HepG2 (cell line): ENCODE measurements around the gene SLC22A31. TPM values are rescaled to one million over a fixed set of nuclear protein-coding genes. Genes with fewer than 3 reads are reported as not detected.

ENCODE experiments used
- AHR ChIP-seq: IDR thresholded peaks from 2 replicates; pipeline ENCODE4 v1.6.1; 2018; ENCODE audit warnings: missing genetic modification reagents, missing compliant biosample characterization
- DMAP1 ChIP-seq: IDR thresholded peaks from 2 replicates; pipeline ENCODE4 v1.6.1; 2016
- MLX ChIP-seq: IDR thresholded peaks from 2 replicates; pipeline ENCODE4 v1.6.1; 2016
- MLXIP ChIP-seq: sonication (generic); formaldehyde crosslinking; IDR thresholded peaks from 2 replicates; pipeline ENCODE4 v1.9.0; 2021; ENCODE audit warnings: missing genetic modification reagents, borderline replicate concordance
- NAIF1 ChIP-seq: sonication (generic); formaldehyde crosslinking; IDR thresholded peaks from 2 replicates; pipeline ENCODE4 v1.5.0; 2020; ENCODE audit warnings: mild to moderate bottlenecking, missing genetic modification reagents, borderline replicate concordance
- NBN ChIP-seq: fragments of 450-650 bp; conservative IDR thresholded peaks from 2 replicates; pipeline ENCODE4 v1.6.1; 2017
- NFKB2 ChIP-seq: sonication (generic); formaldehyde crosslinking; IDR thresholded peaks from 2 replicates; pipeline ENCODE4 v1.4.0; 2020; ENCODE audit warnings: missing genetic modification reagents, borderline replicate concordance
- PTBP1 ChIP-seq: fragments of 200-400 bp; formaldehyde crosslinking; IDR thresholded peaks from 2 replicates; pipeline ENCODE4 v1.6.1; 2018; ENCODE audit warnings: low read length, low read depth; ENCODE audit not compliant: poor library complexity, severe bottlenecking
- RARG ChIP-seq: sonication (generic); formaldehyde crosslinking; IDR thresholded peaks from 2 replicates; pipeline ENCODE4 v1.4.0; 2020; ENCODE audit warnings: low read depth, mild to moderate bottlenecking, missing genetic modification reagents
- ZBTB43 ChIP-seq: sonication (generic); formaldehyde crosslinking; conservative IDR thresholded peaks from 2 replicates; pipeline ENCODE4 v1.4.0; 2020; ENCODE audit warnings: missing genetic modification reagents
- ZKSCAN1 ChIP-seq: fragments of 150-350 bp; IDR thresholded peaks from 2 replicates; pipeline ENCODE4 v1.6.1; 2014; ENCODE audit warnings: low read length
- ZNF225 ChIP-seq: sonication (generic); formaldehyde crosslinking; IDR thresholded peaks from 2 replicates; pipeline ENCODE4 v1.4.0; 2020; ENCODE audit warnings: mild to moderate bottlenecking, missing genetic modification reagents
- ZNF264 ChIP-seq: sonication (generic); formaldehyde crosslinking; IDR thresholded peaks from 2 replicates; pipeline ENCODE4 v1.4.0; 2020; ENCODE audit warnings: missing genetic modification reagents
- ZNF567 ChIP-seq: sonication (generic); formaldehyde crosslinking; IDR thresholded peaks from 2 replicates; pipeline ENCODE4 v1.8.1; 2023; ENCODE audit warnings: mild to moderate bottlenecking, missing genetic modification reagents, borderline replicate concordance
- polyA plus RNA-seq, 8 experiments: library from polyadenylated mRNA; depleted of rRNA in 3 of 8; stranded (reverse) in 7 of 8; unstranded in 1 of 8; fragments of >200 nt; fragmentation: Illumina TruSeq in 4 of 8; extraction: Trizol in 4 of 8; gene quantifications; 2 replicates each; pipeline versions ENCODE4 v1.2.1 to v1.2.3, GENCODE V29; 2011 to 2016; ENCODE audit warnings: low read depth in 4 of 8, missing spikeins in 1 of 8, mixed read lengths in 1 of 8; ENCODE audit not compliant: insufficient read depth in 1 of 8
- total RNA-seq, 5 experiments: library from RNA; depleted of rRNA; stranded (reverse); fragments of >200 nt; fragmentation: Illumina TruSeq; extraction: Trizol; gene quantifications; 2 replicates each; pipeline ENCODE4 v1.2.3, GENCODE V29; 2016; ENCODE audit warnings: low read depth in 1 of 5
- TF ChIP-seq, protein P1 (sequence below): sonication (generic); formaldehyde crosslinking; IDR thresholded peaks from 2 replicates; pipeline ENCODE4 v1.4.0; 2020; ENCODE audit warnings: mild to moderate bottlenecking, missing genetic modification reagents
- TF ChIP-seq, protein P2 (sequence below): sonication (generic); formaldehyde crosslinking; IDR thresholded peaks from 2 replicates; pipeline ENCODE4 v1.5.0; 2020; ENCODE audit warnings: mild to moderate bottlenecking, missing genetic modification reagents, moderate library complexity

The SLC22A31 gene
- total and polyA plus RNA-seq, 2 of the 13 experiments (the other 11 are each of a cell fraction or from before 2014, with no cell fraction given): 67.3 to 83.3 TPM

DNA sequence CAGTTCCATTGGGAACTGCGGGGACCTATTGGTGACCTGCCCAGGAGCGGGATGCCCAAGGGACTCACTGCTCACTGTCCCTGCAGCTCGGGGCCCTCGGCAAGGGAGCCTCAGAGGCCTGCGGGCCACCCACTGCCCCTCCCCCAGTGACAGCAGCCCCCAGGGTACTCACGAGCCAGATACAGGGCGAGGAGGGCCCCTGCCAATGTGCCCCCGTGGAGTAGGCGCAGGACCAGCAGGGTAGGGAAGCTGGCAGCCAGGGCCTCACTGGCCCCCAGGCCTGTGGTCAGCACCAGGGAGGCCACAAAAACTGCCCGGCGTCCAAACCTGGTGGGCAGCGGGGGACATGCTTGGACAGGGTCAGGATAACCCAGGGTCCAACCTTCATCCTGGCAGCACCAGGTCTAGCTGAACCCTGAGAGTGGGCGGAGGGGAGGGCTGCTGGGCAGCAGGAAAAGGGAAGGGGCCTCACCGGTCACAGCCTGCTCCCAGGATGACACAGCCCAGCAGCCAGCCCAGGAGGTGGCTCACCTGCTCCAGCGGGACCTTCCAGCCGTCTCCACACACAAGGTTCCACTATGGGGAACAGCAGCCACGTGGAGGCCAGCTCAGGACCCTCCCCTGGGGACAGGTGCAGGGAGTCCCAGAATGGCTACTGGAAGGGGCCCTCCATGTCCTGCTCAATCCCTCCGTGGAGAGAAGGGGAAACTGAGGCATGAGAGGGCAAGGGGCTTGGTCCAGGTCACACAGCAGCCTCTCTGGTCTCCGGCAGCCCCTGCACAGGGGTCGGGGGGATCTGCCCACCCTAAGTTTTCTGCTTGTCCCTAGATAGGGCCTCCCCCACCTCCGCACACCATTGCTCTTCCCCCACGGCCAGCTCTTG is 855 bp downstream of the SLC22A31 start (continued):
- TF ChIP-seq MLX (CRISPR knock-in tag): no peak
- no peak for TF ChIP-seq ZNF264 (CRISPR knock-in tag)
- TF ChIP-seq PTBP1: no peak
- TF ChIP-seq DMAP1 (CRISPR knock-in tag): no peak
- TF ChIP-seq ZBTB43: 0 out of 2 replicates have a peak, but pooled peaks have one; percentile 40
- TF ChIP-seq, protein P1, sequence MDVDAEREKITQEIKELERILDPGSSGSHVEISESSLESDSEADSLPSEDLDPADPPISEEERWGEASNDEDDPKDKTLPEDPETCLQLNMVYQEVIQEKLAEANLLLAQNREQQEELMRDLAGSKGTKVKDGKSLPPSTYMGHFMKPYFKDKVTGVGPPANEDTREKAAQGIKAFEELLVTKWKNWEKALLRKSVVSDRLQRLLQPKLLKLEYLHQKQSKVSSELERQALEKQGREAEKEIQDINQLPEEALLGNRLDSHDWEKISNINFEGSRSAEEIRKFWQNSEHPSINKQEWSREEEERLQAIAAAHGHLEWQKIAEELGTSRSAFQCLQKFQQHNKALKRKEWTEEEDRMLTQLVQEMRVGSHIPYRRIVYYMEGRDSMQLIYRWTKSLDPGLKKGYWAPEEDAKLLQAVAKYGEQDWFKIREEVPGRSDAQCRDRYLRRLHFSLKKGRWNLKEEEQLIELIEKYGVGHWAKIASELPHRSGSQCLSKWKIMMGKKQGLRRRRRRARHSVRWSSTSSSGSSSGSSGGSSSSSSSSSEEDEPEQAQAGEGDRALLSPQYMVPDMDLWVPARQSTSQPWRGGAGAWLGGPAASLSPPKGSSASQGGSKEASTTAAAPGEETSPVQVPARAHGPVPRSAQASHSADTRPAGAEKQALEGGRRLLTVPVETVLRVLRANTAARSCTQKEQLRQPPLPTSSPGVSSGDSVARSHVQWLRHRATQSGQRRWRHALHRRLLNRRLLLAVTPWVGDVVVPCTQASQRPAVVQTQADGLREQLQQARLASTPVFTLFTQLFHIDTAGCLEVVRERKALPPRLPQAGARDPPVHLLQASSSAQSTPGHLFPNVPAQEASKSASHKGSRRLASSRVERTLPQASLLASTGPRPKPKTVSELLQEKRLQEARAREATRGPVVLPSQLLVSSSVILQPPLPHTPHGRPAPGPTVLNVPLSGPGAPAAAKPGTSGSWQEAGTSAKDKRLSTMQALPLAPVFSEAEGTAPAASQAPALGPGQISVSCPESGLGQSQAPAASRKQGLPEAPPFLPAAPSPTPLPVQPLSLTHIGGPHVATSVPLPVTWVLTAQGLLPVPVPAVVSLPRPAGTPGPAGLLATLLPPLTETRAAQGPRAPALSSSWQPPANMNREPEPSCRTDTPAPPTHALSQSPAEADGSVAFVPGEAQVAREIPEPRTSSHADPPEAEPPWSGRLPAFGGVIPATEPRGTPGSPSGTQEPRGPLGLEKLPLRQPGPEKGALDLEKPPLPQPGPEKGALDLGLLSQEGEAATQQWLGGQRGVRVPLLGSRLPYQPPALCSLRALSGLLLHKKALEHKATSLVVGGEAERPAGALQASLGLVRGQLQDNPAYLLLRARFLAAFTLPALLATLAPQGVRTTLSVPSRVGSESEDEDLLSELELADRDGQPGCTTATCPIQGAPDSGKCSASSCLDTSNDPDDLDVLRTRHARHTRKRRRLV: no peak
- TF ChIP-seq, protein P2, sequence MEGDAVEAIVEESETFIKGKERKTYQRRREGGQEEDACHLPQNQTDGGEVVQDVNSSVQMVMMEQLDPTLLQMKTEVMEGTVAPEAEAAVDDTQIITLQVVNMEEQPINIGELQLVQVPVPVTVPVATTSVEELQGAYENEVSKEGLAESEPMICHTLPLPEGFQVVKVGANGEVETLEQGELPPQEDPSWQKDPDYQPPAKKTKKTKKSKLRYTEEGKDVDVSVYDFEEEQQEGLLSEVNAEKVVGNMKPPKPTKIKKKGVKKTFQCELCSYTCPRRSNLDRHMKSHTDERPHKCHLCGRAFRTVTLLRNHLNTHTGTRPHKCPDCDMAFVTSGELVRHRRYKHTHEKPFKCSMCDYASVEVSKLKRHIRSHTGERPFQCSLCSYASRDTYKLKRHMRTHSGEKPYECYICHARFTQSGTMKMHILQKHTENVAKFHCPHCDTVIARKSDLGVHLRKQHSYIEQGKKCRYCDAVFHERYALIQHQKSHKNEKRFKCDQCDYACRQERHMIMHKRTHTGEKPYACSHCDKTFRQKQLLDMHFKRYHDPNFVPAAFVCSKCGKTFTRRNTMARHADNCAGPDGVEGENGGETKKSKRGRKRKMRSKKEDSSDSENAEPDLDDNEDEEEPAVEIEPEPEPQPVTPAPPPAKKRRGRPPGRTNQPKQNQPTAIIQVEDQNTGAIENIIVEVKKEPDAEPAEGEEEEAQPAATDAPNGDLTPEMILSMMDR (CRISPR knock-in tag): 0 out of 2 replicates have a peak, but pooled peaks have one; percentile 2
- no peak for TF ChIP-seq NAIF1 (CRISPR knock-in tag)
- TF ChIP-seq ZNF567 (CRISPR knock-in tag): no peak
- TF ChIP-seq ZNF225: 0 out of 2 replicates have a peak, but pooled peaks have one; percentile 10
- TF ChIP-seq RARG (CRISPR knock-in tag): no peak
- TF ChIP-seq NBN: no peak
- TF ChIP-seq MLXIP (CRISPR knock-in tag): no peak
- TF ChIP-seq NFKB2: 0 out of 2 replicates have a peak, but pooled peaks have one; percentile 18
- no peak for TF ChIP-seq ZKSCAN1
- 0 out of 2 replicates have a peak, but pooled peaks have one; percentile 16 for TF ChIP-seq AHR
